ENCODE data around the gene FASTKD2.

- no peak for TF ChIP-seq CTCF (conservative IDR thresholded peaks at IDR 0.05 in 1 of 2, IDR thresholded peaks at IDR 0.05 in 1 of 2; ENCODE audit: low read depth in 1 of 2, low read length in 2 of 2)
- TF ChIP-seq EZH2 (IDR thresholded peaks at IDR 0.05; ENCODE audit: low read length, missing control alignments): no peak
Observed at GRCh38 chr2:206727287-206727686, 38.1 kb upstream of the FASTKD2 start.

All from fibroblast of lung (primary cell).